MM.1S (cell line): ENCODE measurements around the gene LGI1.

Experiments
- DNase-seq: peaks from one replicate; pipeline ENCODE4 v3.0.0-alpha.2; 2015
- H2AFZ ChIP-seq: fragments of 300-600 bp; sonication (generic); 2 replicates; pipeline ENCODE4 v1.6.0; 2016; ENCODE audit warnings: antibody characterized with exemption, low read length
- H3F3A ChIP-seq: fragments of 300-600 bp; sonication (generic); 2 replicates; pipeline ENCODE4 v1.6.1; 2016; ENCODE audit warnings: mild to moderate bottlenecking, antibody characterized with exemption, low read length, moderate library complexity, mixed read lengths; ENCODE audit not compliant: insufficient read depth
- H3K27ac ChIP-seq: fragments of 300-600 bp; sonication (generic); 2 replicates; pipeline ENCODE4 v1.5.1; 2016; ENCODE audit warnings: mild to moderate bottlenecking, low read length
- H3K27me3 ChIP-seq: fragments of 300-600 bp; sonication (generic); replicated peaks from 2 replicates; pipeline ENCODE4 v1.6.0; 2016; ENCODE audit warnings: low read length; ENCODE audit not compliant: insufficient read depth
- H3K36me3 ChIP-seq: fragments of 300-600 bp; sonication (generic); replicated peaks from 2 replicates; pipeline ENCODE4 v1.6.1; 2016; ENCODE audit warnings: mild to moderate bottlenecking, low read length, mixed read lengths; ENCODE audit not compliant: insufficient read depth
- H3K4me1 ChIP-seq: fragments of 300-600 bp; sonication (generic); 2 replicates; pipeline ENCODE4 v1.6.1; 2016; ENCODE audit warnings: low read length, mixed read lengths
- H3K4me2 ChIP-seq: fragments of 300-600 bp; sonication (generic); 2 replicates; pipeline ENCODE4 v1.6.0; 2016; ENCODE audit warnings: low read depth, low read length
- H3K4me3 ChIP-seq: fragments of 300-600 bp; sonication (generic); 2 replicates; pipeline ENCODE4 v1.5.1; 2016; ENCODE audit warnings: low read length, mixed read lengths
- H3K79me2 ChIP-seq: fragments of 300-600 bp; sonication (generic); 2 replicates; pipeline ENCODE4 v1.6.1; 2016; ENCODE audit warnings: mixed run types, low read length, mixed read lengths
- H3K9ac ChIP-seq: fragments of 300-600 bp; sonication (generic); 2 replicates; pipeline ENCODE4 v1.6.1; 2016; ENCODE audit warnings: low read length, mixed read lengths
- H3K9me2 ChIP-seq: fragments of 300-600 bp; sonication (generic); replicated peaks from 2 replicates; pipeline ENCODE4 v1.6.1; 2016; ENCODE audit warnings: mild to moderate bottlenecking, low read length, mixed read lengths; ENCODE audit not compliant: insufficient read depth
- H3K9me3 ChIP-seq: fragments of 300-600 bp; sonication (generic); replicated peaks from 2 replicates; pipeline ENCODE4 v1.6.1; 2016; ENCODE audit warnings: mild to moderate bottlenecking, low read length, mixed read lengths; ENCODE audit not compliant: insufficient read depth
- H4K20me1 ChIP-seq: fragments of 300-600 bp; sonication (generic); 2 replicates; pipeline ENCODE4 v1.6.1; 2016; ENCODE audit warnings: mild to moderate bottlenecking, low read length, moderate library complexity, mixed read lengths; ENCODE audit not compliant: insufficient read depth
- CTCF ChIP-seq: fragments of 300-600 bp; sonication (generic); IDR thresholded peaks from 2 replicates; pipeline ENCODE4 v1.5.1; 2016; ENCODE audit warnings: antibody characterized with exemption, low read length, mixed read lengths
- EZH2 ChIP-seq: fragments of 300-600 bp; sonication (generic); optimal IDR thresholded peaks from 2 replicates; pipeline ENCODE3; 2017; ENCODE audit warnings: low read depth, mild to moderate bottlenecking, antibody characterized with exemption, low read length, mixed read lengths
- EZH2phosphoT487 ChIP-seq: fragments of 300-600 bp; sonication (generic); IDR thresholded peaks from 2 replicates; pipeline ENCODE4 v1.6.1; 2018; ENCODE audit warnings: antibody characterized with exemption, low read length

Gene LGI1

GRCh38 chr10:93788413-93789208 is 30.9 kb downstream of the LGI1 start:
- no peak for TF ChIP-seq CTCF
- no peaks in the 10 kb centered on the region for H3K36me3 ChIP-seq
- H3K4me1 ChIP-seq, result no peaks in the 10 kb centered on the region
- no peaks in the 10 kb centered on the region; the same call in 1 of the 2 replicates for H4K20me1 ChIP-seq
- H3K4me2 ChIP-seq, result no peak overlapping the region
- H2AFZ ChIP-seq, result no peak overlapping the region
- no peak overlapping the region for H3K9ac ChIP-seq
- no peaks in the 10 kb centered on the region for H3K79me2 ChIP-seq
- H3F3A ChIP-seq, result no peaks in the 10 kb centered on the region
- no peak for DNase-seq
- no peaks in the 10 kb centered on the region for H3K9me2 ChIP-seq
- no peaks in the 10 kb centered on the region for H3K27me3 ChIP-seq
- no peaks in the 10 kb centered on the region for H3K9me3 ChIP-seq
- H3K4me3 ChIP-seq, result no peak overlapping the region
- H3K27ac ChIP-seq, result no peak overlapping the region

- no peaks in the 10 kb centered on the region; the same call in 1 of the 2 replicates for H4K20me1 ChIP-seq
- no peaks in the 10 kb centered on the region for H3K9me2 ChIP-seq
- H3F3A ChIP-seq, result no peaks in the 10 kb centered on the region
- no peaks in the 10 kb centered on the region for H3K4me1 ChIP-seq
- H3K79me2 ChIP-seq, result no peaks in the 10 kb centered on the region
- no peak overlapping the region for H3K4me2 ChIP-seq
- no peak overlapping the region for H3K9ac ChIP-seq
- DNase-seq, result no peak
- TF ChIP-seq EZH2, result no peak
- H3K27me3 ChIP-seq, result no peaks in the 10 kb centered on the region
- H3K4me3 ChIP-seq, result no peak overlapping the region
- H3K9me3 ChIP-seq, result no peaks in the 10 kb centered on the region
- H2AFZ ChIP-seq, result no peak overlapping the region
- no peak overlapping the region for H3K27ac ChIP-seq
- H3K36me3 ChIP-seq, result no peaks in the 10 kb centered on the region
Observed at GRCh38 chr10:93790439-93790838, 32.7 kb downstream of the LGI1 start.

GRCh38 chr10:93796167-93796566 is 38.4 kb downstream of the LGI1 start:
- TF ChIP-seq CTCF (no peak), EZH2 (no peak), EZH2phosphoT487 (no peak)
- H3K27ac ChIP-seq, result no peak overlapping the region
- no peaks in the 10 kb centered on the region for H3K4me1 ChIP-seq
- no peaks in the 10 kb centered on the region for H3K9me2 ChIP-seq
- H2AFZ ChIP-seq, result no peak overlapping the region
- H3K27me3 ChIP-seq, result no peaks in the 10 kb centered on the region
- H4K20me1 ChIP-seq, result no peaks in the 10 kb centered on the region
- DNase-seq, result no peak
- no peaks in the 10 kb centered on the region for H3K9me3 ChIP-seq
- no peaks in the 10 kb centered on the region for H3K79me2 ChIP-seq
- H3K36me3 ChIP-seq, result no peaks in the 10 kb centered on the region
- H3K4me3 ChIP-seq, result no peak overlapping the region
- H3K9ac ChIP-seq, result no peak overlapping the region
- no peak overlapping the region for H3K4me2 ChIP-seq
- H3F3A ChIP-seq, result no peaks in the 10 kb centered on the region

- no peak overlapping the region for H3K27ac ChIP-seq
- no peak overlapping the region for H2AFZ ChIP-seq
- no peaks in the 10 kb centered on the region for H3F3A ChIP-seq
- H3K9ac ChIP-seq, result no peak overlapping the region
- H3K36me3 ChIP-seq, result no peaks in the 10 kb centered on the region
- H4K20me1 ChIP-seq, result no peaks in the 10 kb centered on the region
- TF ChIP-seq EZH2 (no peak), EZH2phosphoT487 (no peak), CTCF (no peak)
- no peaks in the 10 kb centered on the region for H3K4me1 ChIP-seq
- no peaks in the 10 kb centered on the region for H3K27me3 ChIP-seq
- H3K9me2 ChIP-seq, result no peaks in the 10 kb centered on the region
- no peaks in the 10 kb centered on the region for H3K9me3 ChIP-seq
- no peaks in the 10 kb centered on the region for H3K79me2 ChIP-seq
- no peak for DNase-seq
- H3K4me3 ChIP-seq, result no peak overlapping the region
- H3K4me2 ChIP-seq, result no peak overlapping the region
Observed at GRCh38 chr10:93797825-93798224, 40.1 kb downstream of the LGI1 start.
